NCI-H2081 treated with DMSO at 0.1 percent for 48 hours (cell line): ENCODE measurements around the gene NOP9.
"Not testable (repeated sequence)": the region's sequence is repeated elsewhere in the genome, so short reads cannot be mapped to it uniquely, and the experiment has no call there.

Source experiments
- DNase-seq: peaks from one replicate; lab custom pipeline; 2025; lab: John Stamatoyannopoulos, UW

The NOP9 gene

DNA sequence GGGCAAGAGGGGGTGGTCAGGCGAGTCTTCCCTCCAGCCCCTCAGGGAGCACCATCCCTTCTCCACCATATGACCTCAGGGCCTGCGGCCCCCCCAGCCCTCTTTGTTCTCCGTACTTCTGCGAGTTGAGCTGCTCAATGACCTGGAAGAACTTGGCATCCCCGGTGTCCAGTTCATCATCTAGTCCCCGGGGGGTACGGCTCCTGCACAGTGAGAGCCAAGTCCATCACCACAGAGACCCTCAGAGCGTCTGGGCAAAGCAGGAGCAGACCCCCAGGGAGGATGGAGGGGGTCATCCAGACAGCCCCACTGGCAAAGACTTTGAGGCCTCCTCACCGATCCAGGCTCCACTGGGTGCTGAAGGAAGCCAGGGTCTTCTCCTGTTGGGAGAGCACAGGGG is 26.3 kb downstream of the NOP9 start:
- no peak for DNase-seq

DNA sequence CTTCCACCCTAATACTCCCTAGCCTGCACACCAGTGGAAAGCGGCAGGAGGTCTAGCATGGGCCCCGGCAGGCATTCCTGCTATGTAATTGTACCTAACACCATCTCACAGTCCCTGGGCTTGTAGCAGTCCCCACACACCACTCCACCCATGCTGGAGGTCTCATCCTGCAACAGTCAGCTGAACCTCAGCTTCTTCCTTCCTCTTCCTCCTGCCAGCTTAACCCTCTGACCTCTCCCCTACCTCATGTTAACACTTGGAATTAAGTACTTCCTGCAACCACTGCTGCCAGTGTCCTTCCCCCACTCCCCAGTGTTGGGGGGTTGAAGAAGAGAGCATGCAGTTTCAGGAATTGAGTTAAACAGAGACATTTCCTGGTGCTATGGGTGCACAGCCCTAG is 27.7 kb downstream of the NOP9 start:
- no peak for DNase-seq

DNA sequence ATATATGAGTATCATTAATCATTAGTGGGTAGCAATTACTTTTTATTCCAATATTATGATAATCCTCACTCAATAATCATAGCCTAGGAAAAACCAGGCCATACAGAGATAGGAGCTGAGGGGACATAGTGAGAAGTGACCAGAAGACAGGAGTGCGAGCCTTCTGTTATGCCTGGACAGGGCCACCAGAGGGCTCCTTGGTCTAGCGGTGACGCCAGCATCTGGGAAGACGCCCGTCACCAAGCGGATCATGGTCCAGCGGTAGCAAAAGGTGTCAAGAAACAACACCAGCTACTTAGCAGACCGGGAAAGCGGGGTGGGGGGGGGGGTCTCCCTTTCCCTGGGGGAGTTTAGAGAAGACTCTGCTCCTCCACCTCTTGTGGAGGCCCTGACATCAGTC is 28.3 kb downstream of the NOP9 start:
- not testable (repeated sequence) for DNase-seq

DNA sequence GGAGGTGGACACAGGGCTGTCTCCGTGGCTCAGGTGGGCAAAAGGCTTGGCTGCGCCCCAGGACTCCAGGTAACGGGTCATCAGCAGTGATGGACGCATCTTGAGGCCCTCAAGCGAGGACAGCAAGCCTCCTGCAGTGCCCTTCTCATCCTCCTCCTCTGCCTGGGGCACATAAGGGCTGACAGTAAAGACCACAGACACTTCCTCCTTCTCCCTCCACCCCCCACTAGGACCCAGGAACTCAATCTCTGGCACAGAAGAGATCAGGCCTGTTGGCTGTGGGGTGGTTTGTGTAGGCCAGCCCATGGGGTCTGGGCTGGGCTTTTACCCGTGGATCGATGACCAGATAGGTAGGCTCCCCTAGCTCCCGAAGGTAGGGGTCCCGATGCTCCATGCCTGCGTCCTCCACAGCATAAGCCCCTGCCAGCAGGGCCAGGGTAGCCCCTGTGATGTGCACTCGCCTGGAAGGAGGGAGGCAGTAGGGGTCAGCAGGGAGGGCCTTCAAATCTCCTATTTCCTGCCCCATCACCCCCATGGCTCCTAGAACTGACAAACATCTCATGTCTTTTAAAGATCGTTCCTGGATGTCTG is 29.5 kb downstream of the NOP9 start:
- DNase-seq = no peak

DNA sequence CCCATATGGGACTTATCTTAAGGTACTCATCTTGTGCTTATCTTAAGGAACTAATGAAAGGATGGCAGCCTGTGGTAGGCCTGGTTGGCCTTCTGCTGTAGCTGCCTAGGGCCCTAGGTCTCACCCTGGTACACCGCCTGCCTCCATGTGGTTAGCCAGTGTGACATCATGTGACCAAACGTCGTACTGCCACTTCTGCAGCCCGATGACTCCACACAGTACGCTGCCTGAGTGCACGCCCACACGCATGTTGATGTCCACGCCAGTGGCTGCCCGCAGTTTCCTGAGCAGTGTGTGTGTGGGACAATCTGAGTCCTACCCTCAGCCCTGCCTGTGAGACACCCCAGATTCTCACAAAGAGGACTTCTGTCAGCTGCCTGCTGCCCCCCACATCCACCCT is 30.1 kb downstream of the NOP9 start:
- no peak for DNase-seq

DNA sequence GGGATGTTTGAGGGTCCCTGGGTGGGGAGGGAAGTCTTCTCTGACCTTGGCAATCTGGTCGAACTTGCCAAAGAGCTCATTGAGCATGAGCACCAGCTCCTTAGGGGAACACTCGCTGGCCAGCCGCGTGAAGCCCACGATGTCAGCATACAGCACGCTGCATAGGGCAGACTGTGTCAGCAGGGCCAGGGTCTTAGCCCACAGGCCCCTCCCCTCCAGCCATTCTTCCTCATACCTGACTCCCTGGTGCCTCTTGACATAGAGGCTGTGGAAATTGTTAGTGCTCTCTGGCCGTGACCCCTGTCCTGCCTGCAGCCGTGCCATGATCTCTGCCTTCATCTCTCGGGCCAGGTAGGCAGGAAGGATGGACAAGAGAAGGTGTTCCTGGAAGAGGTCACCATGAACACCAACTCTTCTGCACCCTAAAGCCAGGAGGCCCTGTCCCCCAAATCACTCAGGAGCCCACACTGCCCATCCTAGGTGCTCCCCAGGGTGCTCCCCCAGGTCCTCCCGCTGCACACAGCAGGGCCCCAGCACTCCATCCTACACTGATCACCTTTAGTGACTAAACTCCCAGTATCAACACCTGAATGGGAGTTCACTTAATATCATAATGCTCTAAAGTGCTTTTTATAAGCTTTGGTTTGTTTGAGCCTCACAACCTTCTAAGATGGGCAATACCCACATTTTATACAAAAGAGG is 31.5 kb downstream of the NOP9 start:
- no peak for DNase-seq

DNA sequence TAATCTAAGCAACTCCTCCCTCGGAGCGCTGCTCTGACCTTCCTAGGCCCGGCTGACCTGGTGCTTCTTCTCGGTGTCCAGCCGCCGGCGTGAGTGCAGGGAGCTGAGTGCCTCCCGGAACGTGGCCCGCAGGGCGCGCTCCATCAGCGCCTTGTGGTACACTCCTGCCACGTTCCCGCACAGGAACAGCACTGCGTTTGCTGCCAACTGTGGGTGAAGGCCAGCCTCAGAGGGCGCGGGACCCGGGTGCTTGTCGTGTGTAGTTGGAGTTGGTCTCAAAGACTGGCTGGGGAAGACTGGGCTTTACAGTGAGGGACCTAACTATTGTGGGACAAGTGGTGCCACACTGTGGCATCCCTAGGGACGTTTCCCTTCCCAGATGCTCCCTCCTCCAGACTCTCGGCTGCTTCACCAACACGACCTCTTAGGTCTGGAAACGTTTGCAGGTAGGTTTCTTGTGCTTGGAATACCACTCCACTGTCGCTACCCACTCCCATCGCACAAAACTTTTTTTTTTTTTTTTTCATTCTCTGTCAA is 32.1 kb downstream of the NOP9 start:
- no peak for DNase-seq

DNA sequence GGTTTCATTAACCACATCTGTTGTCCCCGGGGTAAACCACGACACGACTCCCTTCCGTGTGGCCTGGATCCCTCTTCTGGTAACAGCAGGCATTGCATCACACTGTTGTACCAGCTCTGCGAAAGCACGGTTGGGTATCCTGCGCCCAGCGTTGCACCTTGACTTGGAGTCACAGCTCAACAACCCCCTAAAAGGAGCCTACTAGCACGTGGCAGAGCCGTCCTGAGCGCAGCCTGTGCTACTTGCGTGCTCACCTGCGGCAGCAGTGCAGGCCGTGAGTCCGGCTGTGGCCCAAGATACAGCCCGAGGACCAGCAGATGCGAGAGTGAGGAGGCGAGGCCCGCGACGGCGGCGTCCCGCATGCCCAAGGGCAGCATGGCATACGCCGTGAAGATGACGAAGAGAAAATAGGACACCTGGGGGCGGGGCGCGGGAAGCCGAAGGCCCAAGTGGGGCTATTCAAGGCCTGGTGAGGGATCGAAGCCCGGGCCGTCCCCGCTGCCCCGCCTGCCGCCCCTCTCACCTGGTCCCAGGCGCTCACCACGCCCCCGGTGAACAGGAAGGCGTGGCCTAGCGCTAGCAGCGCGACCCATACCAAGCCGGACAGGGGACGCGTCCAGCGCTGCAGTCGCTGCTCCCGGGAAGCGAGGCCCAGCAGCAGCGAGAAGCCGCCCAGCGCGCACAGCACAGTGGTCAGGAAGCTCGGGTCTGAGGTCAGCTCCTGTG is 32.8 kb downstream of the NOP9 start:
- DNase-seq = no peak

DNA sequence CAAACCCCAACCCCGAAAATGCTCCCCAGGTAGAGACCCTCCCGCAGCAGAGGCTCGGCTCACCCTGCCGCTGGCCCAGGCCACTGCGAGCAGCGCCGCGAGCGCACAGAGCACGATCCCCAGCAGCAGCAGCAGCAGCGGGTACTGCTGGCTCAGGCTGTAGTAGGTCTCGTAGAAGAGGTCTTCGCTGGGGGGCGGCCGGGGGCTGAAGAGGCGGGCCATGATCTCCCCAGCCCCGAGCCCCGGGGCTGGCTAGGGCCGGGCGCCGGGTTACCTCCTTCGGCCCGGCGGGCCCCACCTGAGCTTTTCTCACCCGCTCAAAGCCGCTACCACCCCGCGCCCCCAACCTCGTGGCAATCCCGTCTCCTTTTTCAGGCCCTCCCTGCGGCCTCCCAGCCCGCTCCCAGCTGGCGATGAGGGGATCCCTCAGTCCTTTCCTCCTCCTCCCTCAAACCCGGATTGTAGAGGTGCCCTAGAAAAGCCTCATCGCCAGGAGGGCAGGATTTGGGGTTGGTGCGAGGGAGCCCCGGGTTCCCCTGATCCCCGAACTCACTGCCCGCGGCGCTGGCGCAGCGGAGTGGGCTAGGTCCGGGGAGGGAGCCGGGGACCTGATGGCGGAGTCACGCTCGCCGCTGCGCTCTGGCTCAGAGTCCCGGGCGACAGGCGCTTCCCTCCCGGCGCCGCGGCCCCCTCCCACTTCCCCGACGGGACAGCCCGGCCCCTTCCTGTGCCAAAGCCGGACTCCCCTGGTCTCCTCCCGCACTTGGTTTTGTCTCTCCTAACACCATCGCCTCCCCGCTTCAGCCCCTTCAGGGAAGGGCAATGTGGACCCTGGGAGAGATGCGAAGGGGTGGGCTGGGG is 35.0 kb downstream of the NOP9 start, which contains the start of gene ADCY4:
Gene ADCY4, minus strand, starts transcription at position 641 of the 861 bp plus-strand sequence. Its CDS starts 419 bp downstream, at position 222.
- DNase-seq = no peak

DNA sequence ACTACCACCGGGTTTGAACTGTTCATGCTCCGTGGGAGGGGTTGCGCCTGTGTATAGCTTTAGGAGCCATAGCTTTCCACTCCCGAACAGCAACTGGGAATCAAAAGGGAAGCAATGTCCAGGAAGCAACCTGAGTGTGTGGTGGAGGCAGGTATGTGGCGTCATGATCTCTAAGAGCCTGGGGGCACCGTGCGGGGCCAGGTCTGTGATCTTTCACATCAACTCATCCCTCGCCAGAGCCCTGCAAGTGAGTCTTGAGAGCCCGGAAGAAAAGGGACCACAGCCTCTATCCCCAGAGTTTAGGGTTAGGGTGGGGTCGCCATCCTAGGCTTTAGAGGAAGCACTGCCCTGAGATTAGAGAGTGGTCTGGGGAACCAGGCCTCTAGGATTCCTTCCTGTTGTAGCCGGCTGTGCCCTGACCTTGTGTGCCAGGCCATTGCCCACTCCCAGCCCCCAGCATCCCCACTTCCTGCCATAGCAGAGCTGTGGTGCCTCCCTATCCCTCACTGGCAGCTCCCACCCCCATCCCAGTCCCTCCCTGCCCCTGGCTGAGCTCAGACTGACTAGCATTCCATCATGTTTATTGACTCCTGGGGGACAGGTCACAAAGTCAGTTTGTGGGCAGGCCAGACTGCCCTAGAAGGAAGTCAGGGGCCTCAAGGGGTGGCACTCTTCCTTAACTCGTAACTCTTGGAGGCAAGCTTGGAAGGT is 36.0 kb downstream of the NOP9 start:
- no peak for DNase-seq

DNA sequence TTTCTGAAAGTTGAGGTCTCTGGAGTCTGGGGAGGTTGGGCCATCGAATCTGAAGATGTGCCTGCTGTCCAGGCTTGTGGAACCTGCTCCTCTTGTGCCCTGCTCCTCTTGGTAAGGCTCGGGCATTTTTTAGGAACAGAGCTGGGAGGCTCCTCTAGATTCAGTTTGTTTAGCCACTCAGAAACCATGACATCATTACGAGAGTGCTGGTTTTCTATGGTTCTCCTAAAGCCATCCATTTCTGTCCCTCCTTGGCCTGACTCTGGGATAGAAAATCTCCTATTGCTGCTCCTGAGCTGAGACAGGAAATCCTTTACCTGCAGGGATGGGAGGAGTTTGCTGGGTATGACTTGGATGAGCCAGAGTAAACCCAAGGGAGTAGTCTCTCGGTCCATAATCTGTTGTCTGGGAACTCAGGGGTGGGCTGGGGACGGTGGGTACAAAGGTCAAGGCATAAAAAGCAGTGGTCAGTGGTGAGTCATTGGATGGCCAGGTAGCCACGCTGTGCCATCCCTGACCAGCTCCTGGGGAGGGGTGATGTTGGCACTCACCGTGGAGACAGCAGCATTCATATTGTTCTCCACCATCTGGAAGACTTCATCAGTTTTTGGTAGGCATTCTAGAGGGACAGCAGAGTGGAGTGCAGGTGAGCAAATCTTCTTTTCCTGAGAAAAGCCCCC is 37.6 kb downstream of the NOP9 start:
- no peak for DNase-seq

DNA sequence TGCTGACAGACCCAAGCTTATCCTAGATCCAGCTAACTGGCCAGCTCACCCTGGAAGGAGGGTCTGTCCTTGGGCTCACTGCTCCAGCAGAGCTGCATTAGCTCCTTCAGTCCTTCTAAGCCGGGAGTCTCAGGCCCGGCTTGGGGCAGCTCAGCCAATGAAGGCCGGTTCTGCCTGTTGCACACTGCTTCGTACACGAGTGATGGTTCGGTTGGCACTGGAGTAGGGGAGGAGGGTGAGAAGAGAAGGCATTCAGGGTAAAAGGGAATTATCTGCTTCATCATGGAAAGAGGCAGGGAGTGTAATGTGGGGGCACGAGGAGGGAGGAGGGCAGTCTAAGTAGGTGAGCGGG is 38.1 kb downstream of the NOP9 start:
- DNase-seq = no peak

DNA sequence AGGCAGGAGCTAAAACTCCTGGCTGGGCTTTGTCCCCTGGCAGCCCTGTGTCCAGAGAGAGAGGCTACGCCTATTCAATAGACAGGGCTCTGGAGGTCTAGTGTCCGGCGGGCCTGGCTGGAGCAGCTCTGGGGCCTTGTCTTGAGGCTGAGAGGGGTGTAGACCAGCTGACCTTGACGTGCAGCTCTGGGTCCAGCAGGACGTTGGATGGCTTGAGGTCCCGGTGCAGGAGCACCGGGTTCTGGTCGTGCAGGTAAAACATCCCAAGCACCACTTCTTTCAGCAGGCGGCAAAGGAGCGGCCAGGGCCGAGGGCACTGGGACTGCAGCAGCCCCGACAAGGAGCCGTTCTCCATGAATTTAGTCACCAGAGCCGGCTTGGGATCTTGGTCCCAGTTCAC is 39.2 kb downstream of the NOP9 start:
- no peak for DNase-seq

DNA sequence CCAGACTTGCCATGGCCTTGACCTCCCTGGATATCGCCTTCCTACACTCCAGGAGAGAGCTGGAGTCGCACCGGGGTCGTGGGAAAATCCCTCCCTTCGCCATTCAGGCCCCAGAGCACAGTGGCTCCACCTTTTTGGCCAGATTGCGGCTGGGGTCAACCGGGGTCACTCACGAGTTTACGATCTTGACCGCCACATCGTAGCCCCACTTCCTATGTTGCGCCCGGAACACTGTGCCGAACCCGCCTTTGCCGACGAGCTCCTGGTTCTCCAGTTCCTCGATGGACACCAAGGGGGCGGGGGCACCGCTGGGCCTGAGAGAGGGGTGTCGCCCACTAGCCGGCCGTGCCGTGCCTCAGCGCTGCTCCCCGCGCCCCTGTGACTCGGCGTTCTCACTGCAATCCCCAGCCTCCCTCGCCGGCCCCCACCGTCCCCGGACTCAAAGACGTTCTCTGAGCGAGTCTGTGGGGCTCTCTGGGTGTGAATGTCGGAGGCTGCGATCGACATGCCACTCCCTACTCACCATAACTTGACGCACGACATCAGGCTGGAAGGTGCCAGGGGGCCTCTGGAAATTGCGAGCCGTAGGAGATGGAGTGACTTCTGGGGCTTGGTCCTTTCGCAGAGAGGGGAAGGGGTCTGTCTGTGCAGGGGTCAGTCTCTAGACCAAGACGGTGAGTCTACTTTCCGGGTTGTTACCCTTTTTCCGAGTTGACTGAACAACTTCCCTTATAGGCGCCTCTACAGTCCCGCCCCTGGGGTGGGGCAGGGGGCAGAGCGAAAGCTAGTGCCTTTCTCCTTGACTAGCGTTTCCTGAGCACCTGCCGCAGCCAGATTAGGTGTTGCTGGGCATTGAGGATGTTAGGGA is 39.9 kb downstream of the NOP9 start, which contains the start of gene RIPK3:
Gene RIPK3, minus strand, starts transcription at position 708 of the 868 bp plus-strand sequence. Its CDS starts 165 bp downstream, at position 543.
- DNase-seq = no peak

DNA sequence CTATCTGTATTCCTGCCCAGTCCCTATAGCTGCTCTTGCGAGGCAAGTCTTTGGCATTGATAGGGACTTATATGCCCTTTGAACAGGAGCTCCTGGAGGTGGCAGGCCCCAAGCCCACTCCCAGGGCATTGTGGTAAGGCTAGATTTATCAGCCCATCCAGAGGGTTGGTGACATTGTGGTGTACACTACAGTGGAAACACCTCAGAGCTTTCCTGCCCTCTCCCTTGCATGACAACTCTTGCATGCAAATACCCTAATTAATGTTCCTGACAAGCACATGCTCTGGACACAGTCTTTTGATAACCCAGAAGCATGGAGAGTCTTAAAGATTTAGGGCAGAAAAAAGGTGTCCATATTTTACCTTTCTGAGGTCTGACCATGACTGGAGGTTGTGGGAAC is 41.0 kb downstream of the NOP9 start:
- DNase-seq = no peak

DNA sequence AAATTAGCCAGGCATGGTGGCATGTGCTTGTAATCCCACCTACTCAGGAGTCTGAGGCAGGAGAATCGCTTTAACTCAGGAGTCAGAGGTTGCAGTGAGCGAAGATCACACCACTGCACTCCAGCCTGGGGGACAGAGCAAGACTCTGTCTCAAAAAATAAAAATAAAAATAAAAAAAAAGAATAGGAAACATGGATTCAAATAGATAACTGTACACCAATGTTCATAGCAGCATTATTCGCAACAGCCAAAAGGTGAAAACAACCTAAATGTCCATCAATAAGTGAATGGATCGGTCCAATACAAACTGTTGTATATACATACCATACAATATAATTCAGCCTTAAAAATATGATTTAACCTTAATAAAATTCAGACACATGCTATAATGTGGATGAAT is 43.2 kb downstream of the NOP9 start:
- DNase-seq = no peak

DNA sequence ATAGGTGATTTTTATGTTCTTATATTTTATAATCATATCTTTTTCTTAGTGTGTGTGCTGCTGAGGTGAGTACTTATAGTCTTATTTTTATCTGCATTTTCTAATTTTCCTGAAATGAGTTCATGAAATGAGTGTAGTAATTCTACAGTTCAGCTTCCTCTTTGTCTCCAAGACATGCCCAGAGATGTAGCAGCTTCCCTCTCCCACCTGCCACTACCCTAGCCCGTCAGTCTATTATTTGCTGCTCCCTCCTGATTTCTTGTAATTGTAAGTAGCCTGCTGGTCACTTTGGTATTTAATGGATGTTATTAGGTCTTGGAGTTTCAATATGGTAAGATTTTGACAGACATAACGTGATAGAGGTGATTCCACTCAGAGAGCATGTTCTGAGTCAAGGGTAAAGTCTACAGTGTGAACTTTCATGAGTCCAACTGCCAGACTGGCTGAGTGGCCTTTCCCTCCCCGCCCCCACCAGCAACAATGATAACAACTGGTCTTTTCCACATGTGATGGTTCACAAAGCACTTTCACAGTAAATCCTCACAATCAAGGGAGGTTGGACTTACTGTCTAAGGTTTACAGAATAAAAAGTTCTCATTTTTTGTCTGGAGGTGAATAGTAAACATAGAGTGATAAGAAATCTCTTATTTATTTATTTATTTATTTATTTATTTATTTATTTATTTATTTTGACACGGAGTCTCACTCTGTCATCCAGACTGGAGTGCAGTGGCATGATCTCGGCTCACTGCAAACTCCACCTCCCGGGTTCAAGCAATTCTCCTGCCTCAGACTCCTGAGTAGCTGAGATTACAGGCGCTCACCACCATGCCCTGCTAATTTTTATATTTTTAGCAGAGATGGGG is 44.4 kb downstream of the NOP9 start:
- DNase-seq = no peak

DNA sequence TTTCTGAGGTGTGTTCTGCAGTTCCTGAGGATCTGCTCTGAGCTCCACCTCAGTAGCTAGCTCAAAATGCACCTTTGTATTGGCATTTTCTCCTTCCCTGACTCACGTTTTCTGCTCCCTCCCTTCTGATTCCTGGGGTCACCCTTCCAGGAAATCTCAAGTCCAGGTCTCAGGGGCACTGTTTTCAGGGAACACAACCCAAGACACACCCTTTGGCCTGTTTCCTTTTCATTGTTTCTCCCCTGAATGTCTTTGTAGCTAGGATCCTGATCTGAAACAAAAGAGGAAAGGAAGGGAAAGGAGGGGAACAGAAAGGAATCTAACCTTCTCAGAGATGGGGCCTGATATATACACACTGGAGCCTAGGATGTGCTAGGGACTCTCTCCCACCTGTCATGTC is 47.5 kb downstream of the NOP9 start:
- no peak for DNase-seq

DNA sequence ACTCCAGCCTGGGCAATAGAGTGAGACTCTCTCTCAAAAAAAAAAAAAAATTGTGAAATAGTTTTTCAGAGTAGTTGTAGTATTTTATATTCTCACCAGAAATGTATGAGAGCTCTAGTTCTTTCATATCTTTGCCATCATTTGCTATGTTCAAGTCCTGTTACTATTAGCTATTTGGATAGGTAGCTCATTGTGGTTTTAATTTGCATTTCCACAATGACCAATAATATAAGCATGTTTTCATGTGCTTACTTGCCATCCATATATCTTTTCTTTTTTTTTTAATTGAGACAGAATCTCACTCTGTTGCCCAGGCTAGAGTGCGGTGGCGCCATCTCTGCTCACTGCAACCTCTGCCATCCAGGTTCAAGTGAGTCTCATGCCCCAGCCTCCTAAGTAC is 48.5 kb downstream of the NOP9 start:
- DNase-seq = no peak
